Measurements from ENCODE around the gene SRSF9.
"Not testable (repeated sequence)": the region's sequence is repeated elsewhere in the genome, so short reads cannot be mapped to it uniquely, and the experiment has no call there.

The SRSF9 gene

GRCh38 chr12:120447992-120448391 is 21.6 kb downstream of the SRSF9 start:
- DNase-seq (ENCODE audit: low read depth in 2 of 2): no peak

- not testable (repeated sequence) for DNase-seq (ENCODE audit: low read depth in 2 of 2)
Measured at GRCh38 chr12:120446844-120447178, 22.7 kb downstream of the SRSF9 start.

GRCh38 chr12:120445911-120446843 is 23.4 kb downstream of the SRSF9 start, which contains the start of the genes GATC and TRIAP1:
Gene GATC (plus strand): TSS chr12:120446444. CDS start chr12:120446481, 37 bp downstream.
Gene TRIAP1 (minus strand): TSS chr12:120446384. CDS start chr12:120446372, 12 bp downstream.
- peak; percentile 76 to 84 for DNase-seq (ENCODE audit: low read depth in 2 of 2)

GRCh38 chr12:120444676-120445075 is 24.9 kb downstream of the SRSF9 start:
- DNase-seq (ENCODE audit: low read depth in 2 of 2): no peak

- peak; percentile 57 to 64 for DNase-seq (ENCODE audit: low read depth in 2 of 2)
Measured at GRCh38 chr12:120439646-120440247, 29.8 kb downstream of the SRSF9 start.

GRCh38 chr12:120438495-120439198 is 30.9 kb downstream of the SRSF9 start:
- no peak for DNase-seq (ENCODE audit: low read depth in 2 of 2)

- DNase-seq (ENCODE audit: low read depth in 2 of 2): peak; percentile 96 to 97
Measured at GRCh38 chr12:120437735-120438494, 31.6 kb downstream of the SRSF9 start, which contains the start of gene COX6A1. Gene COX6A1 (plus strand): TSS chr12:120438113. CDS start chr12:120438127, 14 bp downstream.

GRCh38 chr12:120432772-120433525 is 36.6 kb downstream of the SRSF9 start:
- no peak for DNase-seq (ENCODE audit: low read depth in 2 of 2)

GRCh38 chr12:120429368-120429767 is 40.2 kb downstream of the SRSF9 start:
- DNase-seq (ENCODE audit: low read depth in 2 of 2): no peak

- no peak for DNase-seq (ENCODE audit: low read depth in 2 of 2)
Measured at GRCh38 chr12:120428597-120429229, 40.8 kb downstream of the SRSF9 start.

GRCh38 chr12:120425797-120426196 is 43.8 kb downstream of the SRSF9 start:
- DNase-seq (ENCODE audit: low read depth in 2 of 2): no peak

GRCh38 chr12:120422892-120423456 is 46.6 kb downstream of the SRSF9 start:
- no peak for DNase-seq (ENCODE audit: low read depth in 2 of 2)

- no peak for DNase-seq (ENCODE audit: low read depth in 2 of 2)
Measured at GRCh38 chr12:120421701-120422100, 47.8 kb downstream of the SRSF9 start.

- DNase-seq (ENCODE audit: low read depth in 2 of 2): no peak
Measured at GRCh38 chr12:120417917-120418580, 51.5 kb downstream of the SRSF9 start.

GRCh38 chr12:120416490-120417216 is 52.9 kb downstream of the SRSF9 start:
- DNase-seq (ENCODE audit: low read depth in 2 of 2): no peak

- no peak for DNase-seq (ENCODE audit: low read depth in 2 of 2)
Measured at GRCh38 chr12:120413901-120414695, 55.5 kb downstream of the SRSF9 start.

GRCh38 chr12:120412421-120412820 is 57.1 kb downstream of the SRSF9 start:
- no peak for DNase-seq (ENCODE audit: low read depth in 2 of 2)

Measured in activated CD4-positive, alpha-beta T cell treated with anti-CD3 and anti-CD28 coated beads for 24 hours (primary cell).